GM23338 (cell line): ENCODE data around the gene LMNA. TPM values are rescaled to one million over a fixed set of nuclear protein-coding genes. Genes with fewer than 3 reads are reported as not detected.
A peak's percentile ranks its signal among the peaks of the same experiment; 100 is the strongest.

Experiments used
- ATAC-seq: fragments of 200-7000 bp; cut with Tn5 transposase; 3 replicates; pipeline ENCODE4 v1.9.1; 2020
- DNase-seq: peaks from one replicate; pipeline ENCODE4 v3.0.0-alpha.2; 2015; ENCODE audit warnings: low spot score
- H2AFZ ChIP-seq: fragments of 200-600 bp; sonication (generic); 2 replicates; pipeline ENCODE4 v1.8.0; 2016; ENCODE audit warnings: antibody characterized with exemption, mild to moderate bottlenecking, moderate library complexity
- H3F3A ChIP-seq: fragments of 200-600 bp; sonication (generic); replicated peaks from 2 replicates; pipeline ENCODE4 v1.8.0; 2017; ENCODE audit warnings: antibody characterized with exemption, mixed run types, low read depth
- H3K27ac ChIP-seq: fragments of 200-600 bp; sonication (generic); 2 replicates; pipeline ENCODE4 v1.6.1; 2016; ENCODE audit warnings: low read depth
- H3K27me3 ChIP-seq: fragments of 200-600 bp; sonication (generic); 2 replicates; pipeline ENCODE4 v1.8.0; 2016; ENCODE audit warnings: mild to moderate bottlenecking, mixed run types, moderate library complexity; ENCODE audit not compliant: insufficient read depth
- H3K36me3 ChIP-seq: fragments of 200-600 bp; sonication (generic); 2 replicates; pipeline ENCODE4 v1.8.0; 2016; ENCODE audit warnings: mild to moderate bottlenecking; ENCODE audit not compliant: insufficient read depth
- H3K4me1 ChIP-seq: fragments of 200-600 bp; sonication (generic); 2 replicates; pipeline ENCODE4 v1.8.0; 2016; ENCODE audit warnings: mild to moderate bottlenecking, moderate library complexity; ENCODE audit not compliant: insufficient read depth
- H3K4me2 ChIP-seq: fragments of 200-600 bp; sonication (generic); 2 replicates; pipeline ENCODE4 v1.7.1; 2017; ENCODE audit warnings: mixed run types
- H3K4me3 ChIP-seq: fragments of 200-600 bp; sonication (generic); 2 replicates; pipeline ENCODE4 v1.6.1; 2016; ENCODE audit warnings: mixed run types
- H3K79me2 ChIP-seq: fragments of 200-600 bp; sonication (generic); replicated peaks from 2 replicates; pipeline ENCODE4 v1.8.0; 2017; ENCODE audit warnings: mild to moderate bottlenecking; ENCODE audit not compliant: insufficient read depth
- H3K9me2 ChIP-seq: fragments of 200-600 bp; sonication (generic); 2 replicates; pipeline ENCODE4 v1.8.0; 2017; ENCODE audit not compliant: insufficient read depth
- H4K20me1 ChIP-seq: fragments of 200-600 bp; sonication (generic); replicated peaks from 2 replicates; pipeline ENCODE4 v1.8.0; 2017; ENCODE audit warnings: mild to moderate bottlenecking; ENCODE audit not compliant: insufficient read depth
- H3K27ac Mint-ChIP-seq: 2 replicates; pipeline ENCODE4 v1.8.0; 2020; ENCODE audit warnings: inconsistent platforms, mild to moderate bottlenecking, moderate library complexity, mixed read lengths
- H3K27me3 Mint-ChIP-seq: 3 replicates; pipeline ENCODE4 v1.8.0; 2022; ENCODE audit warnings: low read depth, mild to moderate bottlenecking, moderate library complexity, mixed read lengths, inconsistent platforms; ENCODE audit not compliant: insufficient read depth, poor library complexity
- H3K36me3 Mint-ChIP-seq: 3 replicates; pipeline ENCODE4 v1.8.0; 2021; ENCODE audit warnings: low read depth, mild to moderate bottlenecking, inconsistent platforms, moderate library complexity, mixed read lengths
- H3K4me1 Mint-ChIP-seq: 3 replicates; pipeline ENCODE4 v1.8.0; 2020; ENCODE audit warnings: mild to moderate bottlenecking, inconsistent platforms, mixed read lengths
- H3K4me3 Mint-ChIP-seq: 3 replicates; pipeline ENCODE4 v1.8.0; 2021; ENCODE audit warnings: moderate library complexity, mild to moderate bottlenecking, inconsistent platforms, mixed read lengths
- H3K9me3 Mint-ChIP-seq: 3 replicates; pipeline ENCODE4 v1.8.0; 2020; ENCODE audit warnings: moderate library complexity, mild to moderate bottlenecking, inconsistent platforms, mixed read lengths
- EZH2phosphoT487 ChIP-seq: fragments of 200-600 bp; sonication (generic); IDR thresholded peaks from one replicate; pipeline ENCODE4 v1.8.1; 2018; ENCODE audit warnings: antibody characterized with exemption; ENCODE audit not compliant: unreplicated experiment
- JUNB ChIP-seq: IDR thresholded peaks from one replicate; pipeline ENCODE4 v1.6.1; 2016; ENCODE audit warnings: antibody characterized with exemption; ENCODE audit not compliant: unreplicated experiment
- POLR2AphosphoS5 ChIP-seq: IDR thresholded peaks from 2 replicates; pipeline ENCODE4 v1.6.1; 2016; ENCODE audit warnings: antibody characterized with exemption, low read depth
- STAT1 ChIP-seq: IDR thresholded peaks from one replicate; pipeline ENCODE4 v1.6.1; 2016; ENCODE audit warnings: antibody characterized with exemption; ENCODE audit not compliant: unreplicated experiment
- ZNF114 ChIP-seq: fragments of 250-450 bp; sonication (Bioruptor Pico); IDR thresholded peaks from 2 replicates; pipeline ENCODE4 v1.5.0; 2020; ENCODE audit warnings: mild to moderate bottlenecking, moderate library complexity
- polyA plus RNA-seq: library from polyadenylated mRNA; unstranded; fragments of >200 nt; fragmentation: Nextera tagmentation; extraction: Ambion mirVana; gene quantifications from 2 replicates; pipeline ENCODE4 v1.2.1, GENCODE V29; 2016
- total RNA-seq: library from RNA; depleted of rRNA; stranded (reverse); fragments of >200 nt; shearing (Covaris generic); gene quantifications from 2 replicates; pipeline ENCODE4 v1.2.3, GENCODE V29; 2014
- TF ChIP-seq, protein P1 (sequence below): fragments of 250-450 bp; sonication (Bioruptor Pico); IDR thresholded peaks from 2 replicates; pipeline ENCODE4 v1.5.0; 2020; ENCODE audit warnings: mild to moderate bottlenecking, moderate library complexity
- TF ChIP-seq, protein P2 (sequence below): IDR thresholded peaks from 2 replicates; pipeline ENCODE4 v1.6.1; 2016; ENCODE audit warnings: antibody characterized with exemption

The LMNA gene
- total and polyA plus RNA-seq, 2 experiments from 2014 or later, result 35.5 to 56.3 TPM

DNA sequence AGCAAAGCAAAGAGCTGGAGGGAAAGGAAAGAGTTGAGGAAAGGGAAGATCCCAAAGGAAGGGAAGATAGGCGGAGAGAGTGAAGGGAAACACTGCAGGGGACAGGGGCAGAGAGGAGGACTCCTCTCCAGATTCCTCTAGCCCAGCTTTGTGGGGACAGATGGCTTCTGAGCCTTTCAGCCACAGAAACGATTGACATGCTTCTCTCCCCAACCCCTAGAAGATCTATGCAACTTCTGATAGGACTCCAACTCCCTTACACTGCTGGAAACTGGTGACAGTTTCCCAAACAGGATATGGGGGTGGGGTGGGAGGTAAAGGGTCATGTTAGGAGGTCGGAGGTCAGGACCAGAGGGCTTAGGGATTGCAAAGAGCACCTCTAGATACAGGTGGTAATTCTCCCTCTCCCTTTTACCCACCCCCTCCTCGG, 38.7 kb upstream of the LMNA start:
- Histone ChIP-seq H3K27me3 (no peaks in the 10 kb centered on the region), H3F3A (peaks cover 56% of the 10 kb centered on the region), H3K4me3 (peak overlapping the region; percentile 54), H4K20me1 (peaks cover 37% of the 10 kb centered on the region), H3K79me2 (peaks cover 59% of the 10 kb centered on the region), H3K4me2 (peak overlapping the region; percentile 99), H3K36me3 (no peaks in the 10 kb centered on the region; the same call in 1 of the 2 replicates), H3K27ac (peak overlapping the region; percentile 83), H3K4me1 (peaks cover 87% of the 10 kb centered on the region), H2AFZ (no peak overlapping the region), H3K9me2 (no peaks in the 10 kb centered on the region)
- Mint-ChIP-seq H3K4me1 (peaks cover 81% of the 10 kb centered on the region), H3K36me3 (peaks cover 60% of the 10 kb centered on the region), H3K27ac (0 out of 2 replicates have a peak overlapping the region, but pooled peaks have one; percentile 30), H3K9me3 (no peaks in the 10 kb centered on the region), H3K27me3 (peaks cover 23% of the 10 kb centered on the region), H3K4me3 (peak overlapping the region; percentile 49)
- DNase-seq (no peak), ATAC-seq (no peak)
- no peak for TF ChIP-seq EZH2phosphoT487
- no peak for TF ChIP-seq ZNF114
- no peak for TF ChIP-seq POLR2AphosphoS5

DNA sequence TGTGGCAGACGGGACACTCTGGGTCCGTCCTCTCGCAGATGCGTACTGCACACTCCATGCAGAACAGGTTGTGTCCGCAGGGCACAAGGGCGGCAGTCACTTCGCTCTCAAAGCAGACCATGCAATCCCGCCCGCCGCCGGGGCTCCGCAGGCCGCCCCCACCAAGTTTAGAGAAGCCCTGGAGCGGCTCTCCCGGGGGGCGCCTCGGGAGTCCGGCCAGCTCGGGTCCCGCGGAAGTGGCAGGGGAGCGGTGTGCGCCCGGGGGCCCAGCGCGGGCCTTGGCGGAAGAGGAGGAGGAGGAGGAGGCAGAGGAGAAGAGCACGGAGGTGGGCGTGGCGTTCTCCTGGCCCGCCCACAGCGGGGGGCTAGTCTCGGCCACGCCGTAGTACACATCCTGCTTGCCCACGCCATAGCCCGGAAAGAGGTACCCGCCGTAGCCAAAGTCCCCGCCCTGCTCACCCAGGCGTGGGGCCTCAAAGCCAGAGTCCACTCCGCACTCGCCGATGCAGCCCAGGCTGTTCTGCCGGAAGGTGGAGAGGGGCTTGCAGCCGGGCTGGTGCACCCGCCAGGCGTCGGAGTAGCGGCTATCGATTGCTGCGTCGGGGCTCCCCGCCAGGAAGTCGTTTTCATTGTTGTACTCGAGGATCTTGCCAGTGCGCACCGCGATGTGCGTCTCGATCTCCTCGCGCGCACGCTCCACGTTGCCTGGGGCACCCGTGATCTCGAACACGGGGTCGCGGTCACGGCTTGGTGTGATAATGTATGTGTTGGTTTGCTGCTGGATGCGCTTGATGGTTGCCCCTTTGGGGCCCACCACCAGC, 37.7 kb upstream of the LMNA start:
- peaks cover 51% of the 10 kb centered on the region for H3F3A ChIP-seq
- Mint-ChIP-seq H3K27ac (peak overlapping the region; percentile 71; the same call in 1 of the 2 replicates), H3K36me3 (peaks cover 60% of the 10 kb centered on the region), H3K9me3 (peaks cover 3% of the 10 kb centered on the region; the same call in 1 of the 3 replicates), H3K4me1 (peaks cover 77% of the 10 kb centered on the region), H3K27me3 (peaks cover 23% of the 10 kb centered on the region), H3K4me3 (peak overlapping the region; percentile 96)
- H3K27ac ChIP-seq, result peak overlapping the region; percentile 83; the same call in 1 of the 2 replicates
- peak; percentile 79 for DNase-seq
- ATAC-seq, result peak; percentile 24
- H3K4me2 ChIP-seq, result peak overlapping the region; percentile 99
- H2AFZ ChIP-seq, result no peak overlapping the region
- peaks cover 37% of the 10 kb centered on the region for H4K20me1 ChIP-seq
- peaks cover 66% of the 10 kb centered on the region for H3K79me2 ChIP-seq
- H3K36me3 ChIP-seq, result no peaks in the 10 kb centered on the region; the same call in 1 of the 2 replicates
- H3K27me3 ChIP-seq, result no peaks in the 10 kb centered on the region
- TF ChIP-seq, protein P1, sequence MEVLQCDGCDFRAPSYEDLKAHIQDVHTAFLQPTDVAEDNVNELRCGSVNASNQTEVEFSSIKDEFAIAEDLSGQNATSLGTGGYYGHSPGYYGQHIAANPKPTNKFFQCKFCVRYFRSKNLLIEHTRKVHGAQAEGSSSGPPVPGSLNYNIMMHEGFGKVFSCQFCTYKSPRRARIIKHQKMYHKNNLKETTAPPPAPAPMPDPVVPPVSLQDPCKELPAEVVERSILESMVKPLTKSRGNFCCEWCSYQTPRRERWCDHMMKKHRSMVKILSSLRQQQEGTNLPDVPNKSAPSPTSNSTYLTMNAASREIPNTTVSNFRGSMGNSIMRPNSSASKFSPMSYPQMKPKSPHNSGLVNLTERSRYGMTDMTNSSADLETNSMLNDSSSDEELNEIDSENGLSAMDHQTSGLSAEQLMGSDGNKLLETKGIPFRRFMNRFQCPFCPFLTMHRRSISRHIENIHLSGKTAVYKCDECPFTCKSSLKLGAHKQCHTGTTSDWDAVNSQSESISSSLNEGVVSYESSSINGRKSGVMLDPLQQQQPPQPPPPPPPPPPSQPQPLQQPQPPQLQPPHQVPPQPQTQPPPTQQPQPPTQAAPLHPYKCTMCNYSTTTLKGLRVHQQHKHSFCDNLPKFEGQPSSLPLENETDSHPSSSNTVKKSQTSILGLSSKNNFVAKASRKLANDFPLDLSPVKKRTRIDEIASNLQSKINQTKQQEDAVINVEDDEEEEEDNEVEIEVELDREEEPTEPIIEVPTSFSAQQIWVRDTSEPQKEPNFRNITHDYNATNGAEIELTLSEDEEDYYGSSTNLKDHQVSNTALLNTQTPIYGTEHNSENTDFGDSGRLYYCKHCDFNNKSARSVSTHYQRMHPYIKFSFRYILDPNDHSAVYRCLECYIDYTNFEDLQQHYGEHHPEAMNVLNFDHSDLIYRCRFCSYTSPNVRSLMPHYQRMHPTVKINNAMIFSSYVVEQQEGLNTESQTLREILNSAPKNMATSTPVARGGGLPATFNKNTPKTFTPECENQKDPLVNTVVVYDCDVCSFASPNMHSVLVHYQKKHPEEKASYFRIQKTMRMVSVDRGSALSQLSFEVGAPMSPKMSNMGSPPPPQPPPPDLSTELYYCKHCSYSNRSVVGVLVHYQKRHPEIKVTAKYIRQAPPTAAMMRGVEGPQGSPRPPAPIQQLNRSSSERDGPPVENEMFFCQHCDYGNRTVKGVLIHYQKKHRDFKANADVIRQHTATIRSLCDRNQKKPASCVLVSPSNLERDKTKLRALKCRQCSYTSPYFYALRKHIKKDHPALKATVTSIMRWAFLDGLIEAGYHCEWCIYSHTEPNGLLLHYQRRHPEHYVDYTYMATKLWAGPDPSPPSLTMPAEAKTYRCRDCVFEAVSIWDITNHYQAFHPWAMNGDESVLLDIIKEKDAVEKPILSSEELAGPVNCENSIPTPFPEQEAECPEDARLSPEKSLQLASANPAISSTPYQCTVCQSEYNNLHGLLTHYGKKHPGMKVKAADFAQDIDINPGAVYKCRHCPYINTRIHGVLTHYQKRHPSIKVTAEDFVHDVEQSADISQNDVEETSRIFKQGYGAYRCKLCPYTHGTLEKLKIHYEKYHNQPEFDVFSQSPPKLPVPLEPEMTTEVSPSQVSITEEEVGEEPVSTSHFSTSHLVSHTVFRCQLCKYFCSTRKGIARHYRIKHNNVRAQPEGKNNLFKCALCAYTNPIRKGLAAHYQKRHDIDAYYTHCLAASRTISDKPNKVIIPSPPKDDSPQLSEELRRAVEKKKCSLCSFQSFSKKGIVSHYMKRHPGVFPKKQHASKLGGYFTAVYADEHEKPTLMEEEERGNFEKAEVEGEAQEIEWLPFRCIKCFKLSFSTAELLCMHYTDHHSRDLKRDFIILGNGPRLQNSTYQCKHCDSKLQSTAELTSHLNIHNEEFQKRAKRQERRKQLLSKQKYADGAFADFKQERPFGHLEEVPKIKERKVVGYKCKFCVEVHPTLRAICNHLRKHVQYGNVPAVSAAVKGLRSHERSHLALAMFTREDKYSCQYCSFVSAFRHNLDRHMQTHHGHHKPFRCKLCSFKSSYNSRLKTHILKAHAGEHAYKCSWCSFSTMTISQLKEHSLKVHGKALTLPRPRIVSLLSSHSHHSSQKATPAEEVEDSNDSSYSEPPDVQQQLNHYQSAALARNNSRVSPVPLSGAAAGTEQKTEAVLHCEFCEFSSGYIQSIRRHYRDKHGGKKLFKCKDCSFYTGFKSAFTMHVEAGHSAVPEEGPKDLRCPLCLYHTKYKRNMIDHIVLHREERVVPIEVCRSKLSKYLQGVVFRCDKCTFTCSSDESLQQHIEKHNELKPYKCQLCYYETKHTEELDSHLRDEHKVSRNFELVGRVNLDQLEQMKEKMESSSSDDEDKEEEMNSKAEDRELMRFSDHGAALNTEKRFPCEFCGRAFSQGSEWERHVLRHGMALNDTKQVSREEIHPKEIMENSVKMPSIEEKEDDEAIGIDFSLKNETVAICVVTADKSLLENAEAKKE, result no peak
- TF ChIP-seq JUNB (no peak), ZNF114 (no peak), STAT1 (no peak), POLR2AphosphoS5 (peak; percentile 15; the same call in 1 of the 2 replicates), EZH2phosphoT487 (no peak)
- TF ChIP-seq, protein P2, sequence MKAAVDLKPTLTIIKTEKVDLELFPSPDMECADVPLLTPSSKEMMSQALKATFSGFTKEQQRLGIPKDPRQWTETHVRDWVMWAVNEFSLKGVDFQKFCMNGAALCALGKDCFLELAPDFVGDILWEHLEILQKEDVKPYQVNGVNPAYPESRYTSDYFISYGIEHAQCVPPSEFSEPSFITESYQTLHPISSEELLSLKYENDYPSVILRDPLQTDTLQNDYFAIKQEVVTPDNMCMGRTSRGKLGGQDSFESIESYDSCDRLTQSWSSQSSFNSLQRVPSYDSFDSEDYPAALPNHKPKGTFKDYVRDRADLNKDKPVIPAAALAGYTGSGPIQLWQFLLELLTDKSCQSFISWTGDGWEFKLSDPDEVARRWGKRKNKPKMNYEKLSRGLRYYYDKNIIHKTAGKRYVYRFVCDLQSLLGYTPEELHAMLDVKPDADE, result no peak
- H3K4me1 ChIP-seq, result peaks cover 83% of the 10 kb centered on the region
- peak overlapping the region; percentile 54 for H3K4me3 ChIP-seq
- no peaks in the 10 kb centered on the region for H3K9me2 ChIP-seq
